Neural progenitor cell (in vitro differentiated cells): Measurements from ENCODE around the gene ATP7B.

Source experiments
- EZH2 ChIP-seq: fragments of 200-600 bp; sonication (generic); IDR thresholded peaks from 2 replicates; pipeline ENCODE4 v1.6.1; 2017; ENCODE audit warnings: antibody characterized with exemption, mild to moderate bottlenecking, moderate library complexity
- TF ChIP-seq, protein P1 (sequence below): fragments of 200-600 bp; sonication (generic); IDR thresholded peaks from 2 replicates; pipeline ENCODE4 v1.5.1; 2017; ENCODE audit warnings: antibody characterized with exemption, mild to moderate bottlenecking

- TF ChIP-seq, protein P1, sequence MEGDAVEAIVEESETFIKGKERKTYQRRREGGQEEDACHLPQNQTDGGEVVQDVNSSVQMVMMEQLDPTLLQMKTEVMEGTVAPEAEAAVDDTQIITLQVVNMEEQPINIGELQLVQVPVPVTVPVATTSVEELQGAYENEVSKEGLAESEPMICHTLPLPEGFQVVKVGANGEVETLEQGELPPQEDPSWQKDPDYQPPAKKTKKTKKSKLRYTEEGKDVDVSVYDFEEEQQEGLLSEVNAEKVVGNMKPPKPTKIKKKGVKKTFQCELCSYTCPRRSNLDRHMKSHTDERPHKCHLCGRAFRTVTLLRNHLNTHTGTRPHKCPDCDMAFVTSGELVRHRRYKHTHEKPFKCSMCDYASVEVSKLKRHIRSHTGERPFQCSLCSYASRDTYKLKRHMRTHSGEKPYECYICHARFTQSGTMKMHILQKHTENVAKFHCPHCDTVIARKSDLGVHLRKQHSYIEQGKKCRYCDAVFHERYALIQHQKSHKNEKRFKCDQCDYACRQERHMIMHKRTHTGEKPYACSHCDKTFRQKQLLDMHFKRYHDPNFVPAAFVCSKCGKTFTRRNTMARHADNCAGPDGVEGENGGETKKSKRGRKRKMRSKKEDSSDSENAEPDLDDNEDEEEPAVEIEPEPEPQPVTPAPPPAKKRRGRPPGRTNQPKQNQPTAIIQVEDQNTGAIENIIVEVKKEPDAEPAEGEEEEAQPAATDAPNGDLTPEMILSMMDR, result no peak
- TF ChIP-seq EZH2, result no peak
These were observed 14.4 kb upstream of the ATP7B start for GRCh38 chr13:52025475-52026245.
